Fibroblast of the aortic adventitia (primary cell): ENCODE measurements around the gene TCF7. TPM values are rescaled to one million over a fixed set of nuclear protein-coding genes. Genes with fewer than 3 reads are reported as not detected.
A peak's percentile ranks its signal among the peaks of the same experiment; 100 is the strongest.

Experiments used
- DNase-seq: peaks from one replicate; pipeline ENCODE4 v3.0.0-alpha.2; 2010; ENCODE audit warnings: low read depth
- H3K4me3 ChIP-seq: 2 replicates; pipeline ENCODE4 v1.5.1; 2011; ENCODE audit warnings: low read depth, mild to moderate bottlenecking, control low read depth, low read length, moderate library complexity
- total RNA-seq: library from RNA; depleted of rRNA; stranded (reverse); fragments of >200 nt; gene quantifications from 2 replicates; pipeline ENCODE4 v1.2.3, GENCODE V29; 2012; ENCODE audit warnings: low replicate concordance
- TF ChIP-seq, protein P1 (sequence below): IDR thresholded peaks from 2 replicates; pipeline ENCODE4 v1.5.1; 2011; ENCODE audit warnings: mild to moderate bottlenecking, low read length, control low read depth, inconsistent platforms; ENCODE audit not compliant: insufficient read depth

The TCF7 gene
- total RNA-seq, 1 donor: 16.8 TPM

DNA sequence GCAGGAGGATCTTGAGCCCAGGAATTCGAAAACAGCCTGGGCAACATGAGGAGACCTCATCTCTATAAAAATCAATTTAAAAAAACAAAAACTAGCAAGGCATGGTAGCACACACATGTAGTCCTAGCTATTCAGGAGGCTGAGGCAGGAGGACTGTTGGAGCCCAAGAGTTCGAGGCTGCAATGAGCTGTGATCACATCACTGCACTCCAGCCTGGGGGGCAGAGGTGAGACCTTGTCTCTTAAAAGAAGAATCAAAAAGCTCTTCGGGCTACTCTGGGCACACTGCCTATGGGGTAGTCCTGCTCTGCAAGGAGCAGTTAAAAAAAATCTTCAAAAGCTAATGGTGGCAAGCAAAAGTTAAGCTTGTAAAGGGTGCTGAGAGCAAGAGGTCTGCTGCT is 38.8 kb downstream of the TCF7 start:
- TF ChIP-seq, protein P1, sequence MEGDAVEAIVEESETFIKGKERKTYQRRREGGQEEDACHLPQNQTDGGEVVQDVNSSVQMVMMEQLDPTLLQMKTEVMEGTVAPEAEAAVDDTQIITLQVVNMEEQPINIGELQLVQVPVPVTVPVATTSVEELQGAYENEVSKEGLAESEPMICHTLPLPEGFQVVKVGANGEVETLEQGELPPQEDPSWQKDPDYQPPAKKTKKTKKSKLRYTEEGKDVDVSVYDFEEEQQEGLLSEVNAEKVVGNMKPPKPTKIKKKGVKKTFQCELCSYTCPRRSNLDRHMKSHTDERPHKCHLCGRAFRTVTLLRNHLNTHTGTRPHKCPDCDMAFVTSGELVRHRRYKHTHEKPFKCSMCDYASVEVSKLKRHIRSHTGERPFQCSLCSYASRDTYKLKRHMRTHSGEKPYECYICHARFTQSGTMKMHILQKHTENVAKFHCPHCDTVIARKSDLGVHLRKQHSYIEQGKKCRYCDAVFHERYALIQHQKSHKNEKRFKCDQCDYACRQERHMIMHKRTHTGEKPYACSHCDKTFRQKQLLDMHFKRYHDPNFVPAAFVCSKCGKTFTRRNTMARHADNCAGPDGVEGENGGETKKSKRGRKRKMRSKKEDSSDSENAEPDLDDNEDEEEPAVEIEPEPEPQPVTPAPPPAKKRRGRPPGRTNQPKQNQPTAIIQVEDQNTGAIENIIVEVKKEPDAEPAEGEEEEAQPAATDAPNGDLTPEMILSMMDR: no peak
- H3K4me3 ChIP-seq: no peak overlapping the region
- DNase-seq: no peak

DNA sequence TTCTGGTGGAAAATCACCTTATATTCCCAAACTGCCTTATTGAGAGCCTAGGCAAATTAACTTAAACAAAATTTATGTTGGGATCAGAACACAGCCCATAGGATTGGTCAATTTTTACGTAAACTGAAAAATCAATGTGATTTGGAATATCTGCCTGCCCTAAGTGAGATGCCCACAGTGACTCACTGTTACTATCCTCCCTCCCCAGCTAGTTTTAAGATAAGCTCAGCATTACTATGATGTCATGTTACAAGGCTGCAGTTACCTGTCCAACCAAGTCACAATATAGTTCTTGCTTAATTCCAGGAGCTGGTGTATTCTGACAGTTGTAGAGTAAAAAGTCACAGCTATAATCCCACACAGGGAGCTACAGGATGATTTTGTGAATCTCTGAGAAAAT is 39.2 kb downstream of the TCF7 start:
- TF ChIP-seq, protein P1: no peak
- H3K4me3 ChIP-seq: no peak overlapping the region
- no peak for DNase-seq

DNA sequence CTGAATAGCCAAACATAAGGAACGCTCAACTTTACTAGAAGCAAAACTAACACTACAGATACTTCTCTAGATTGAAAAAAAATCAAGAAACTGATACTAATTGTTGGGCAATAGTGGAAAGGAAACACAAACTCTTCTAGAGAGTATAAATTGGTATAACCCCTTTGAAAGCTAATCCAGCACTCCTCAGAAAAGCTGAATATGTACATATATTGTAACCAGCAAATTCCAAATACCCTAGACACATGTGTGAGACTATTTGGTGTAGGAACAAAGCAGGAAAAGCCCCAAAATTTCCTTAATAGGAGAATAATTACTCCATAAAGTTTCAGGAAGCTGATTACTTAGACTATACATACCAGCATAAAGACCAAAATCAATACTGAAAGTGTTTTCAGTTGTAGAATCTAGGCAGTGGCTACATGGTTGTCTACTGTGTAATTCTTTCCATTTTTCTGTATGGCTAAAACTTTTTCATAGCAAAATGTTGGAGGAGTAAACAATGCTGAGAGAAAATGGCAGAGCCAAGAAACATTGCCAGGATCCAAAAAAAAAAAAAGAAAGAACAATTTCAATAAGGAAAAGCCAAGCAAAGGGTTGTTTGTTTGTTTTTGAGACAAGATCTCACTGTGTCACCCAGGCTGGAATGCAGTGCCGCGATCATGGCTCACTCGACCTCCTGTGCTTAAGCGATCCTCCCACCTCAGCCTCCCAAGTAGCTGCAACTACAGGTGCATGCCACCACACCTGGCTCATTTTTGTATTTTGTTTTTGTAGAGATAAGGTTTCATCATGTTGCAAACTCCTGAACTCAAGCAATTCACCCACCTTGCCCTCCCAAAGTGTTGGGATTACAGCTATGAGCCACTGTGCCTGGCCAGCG is 47.3 kb downstream of the TCF7 start:
- TF ChIP-seq, protein P1: no peak
- no peak for DNase-seq
- no peak overlapping the region for H3K4me3 ChIP-seq

DNA sequence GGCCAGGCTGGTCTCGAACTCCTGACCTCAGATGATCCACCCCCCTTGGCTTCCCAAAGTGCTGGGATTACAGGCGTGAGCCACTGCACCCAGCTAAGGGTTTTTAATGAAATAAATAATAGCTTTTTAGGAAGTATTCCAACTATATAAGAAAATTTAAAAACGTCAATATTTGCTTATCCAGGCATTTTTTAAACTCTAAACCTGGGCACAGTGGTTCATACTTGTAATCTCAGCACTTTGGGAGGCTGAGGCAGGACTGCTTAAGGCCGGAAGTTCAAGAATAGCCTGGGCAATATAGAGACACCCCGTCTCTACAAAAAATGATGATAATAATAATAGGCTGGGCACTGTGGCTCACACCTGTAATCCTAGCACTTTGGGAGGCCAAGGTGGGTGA is 48.1 kb downstream of the TCF7 start:
- DNase-seq: no peak
- TF ChIP-seq, protein P1: no peak
- no peak overlapping the region for H3K4me3 ChIP-seq

DNA sequence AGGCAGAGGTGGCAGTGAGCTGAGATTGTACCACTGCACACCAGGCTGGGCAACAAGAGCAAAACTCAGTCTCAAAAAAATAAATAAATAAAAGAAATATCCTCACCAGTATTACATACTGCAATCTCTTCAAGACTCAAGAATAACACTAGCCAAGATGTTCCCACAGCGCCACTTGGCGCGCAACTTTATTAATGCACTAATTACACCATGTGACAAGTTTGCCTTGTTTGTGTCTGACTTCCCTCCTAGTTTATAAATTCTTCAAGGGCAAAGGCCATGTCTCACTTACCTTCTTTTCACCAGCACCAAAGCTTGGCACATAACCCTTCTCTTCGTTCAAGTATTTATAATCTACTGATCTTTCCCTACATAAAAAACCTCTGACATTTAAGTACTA is 57.5 kb downstream of the TCF7 start:
- H3K4me3 ChIP-seq: no peak overlapping the region
- DNase-seq: no peak
- TF ChIP-seq, protein P1: no peak

DNA sequence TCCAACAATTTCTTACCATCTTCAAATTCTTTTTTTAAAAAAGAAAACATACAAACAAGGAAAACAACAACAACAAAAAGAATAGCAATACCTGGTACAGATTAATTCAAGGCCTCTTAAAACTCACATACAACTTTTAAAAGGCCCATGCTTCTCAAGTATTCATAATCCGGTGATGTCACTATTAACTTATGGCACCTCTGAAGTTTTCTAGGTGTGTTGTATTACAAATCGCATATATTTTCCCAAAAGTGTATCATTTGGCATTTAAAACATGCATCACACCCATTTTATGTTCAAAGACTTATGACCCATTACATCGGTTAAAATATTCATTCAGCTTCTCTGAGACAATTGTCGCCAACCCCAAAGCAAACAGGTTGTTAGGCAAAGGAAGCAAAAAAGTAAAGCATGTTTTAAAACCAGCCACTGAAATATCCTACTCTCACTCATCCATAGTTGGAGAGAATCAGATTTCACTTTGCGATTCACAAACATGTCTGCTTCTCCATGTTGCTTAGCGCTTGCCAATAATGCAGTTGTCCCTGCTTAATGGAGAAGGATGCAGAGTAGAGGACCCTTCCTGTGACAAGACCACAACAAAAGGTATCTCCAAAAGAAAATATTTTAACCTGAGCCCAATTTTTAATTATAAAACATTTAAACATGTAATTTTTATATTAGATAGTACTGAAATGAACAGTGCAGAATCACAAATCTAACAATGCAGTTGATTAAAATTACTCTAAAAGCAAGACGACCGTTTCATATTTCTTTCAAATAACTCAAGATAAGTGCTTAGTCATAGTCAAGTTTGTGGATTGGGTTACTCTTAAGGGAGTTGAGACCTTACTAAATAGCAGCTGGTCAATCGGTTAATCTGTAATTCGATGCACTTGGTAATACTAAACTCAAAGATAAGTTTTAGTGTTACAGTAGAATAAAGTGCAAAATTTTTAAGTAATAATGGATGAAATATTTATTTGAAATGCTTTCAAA is 60.7 kb downstream of the TCF7 start:
- peak; percentile 71 for DNase-seq
- peak overlapping the region; percentile 87 for H3K4me3 ChIP-seq
- TF ChIP-seq, protein P1: no peak
